AG04449 (cell line): Measurements from ENCODE around the gene ZNF599.

Experiments used
- CTCF ChIA-PET: fragments of 350-600 bp; formaldehyde crosslinking; extraction: SDS; loops from one replicate; lab custom pipeline; 2021; ENCODE audit warnings: antibody characterized with exemption; lab: Yijun Ruan, JAX
- POLR2A ChIA-PET: fragments of 400-600, 350-600 bp; formaldehyde crosslinking; extraction: SDS; loops from one replicate; lab custom pipeline; 2020; ENCODE audit warnings: antibody characterized with exemption, inconsistent platforms; lab: Yijun Ruan, JAX
- DNase-seq: peaks from one replicate; pipeline ENCODE4 v3.0.0-alpha.2; 2010; ENCODE audit warnings: low read depth, low spot score
- H3K4me3 ChIP-seq: 2 replicates; pipeline ENCODE4 v1.5.1; 2011; ENCODE audit warnings: low read depth, mild to moderate bottlenecking, control low read depth, low read length
- CTCF ChIP-seq: IDR thresholded peaks from one replicate; pipeline ENCODE4 v1.5.1; 2011; ENCODE audit warnings: mild to moderate bottlenecking, moderate library complexity, low read length, control low read depth, inconsistent platforms; ENCODE audit not compliant: insufficient read depth; ENCODE audit errors: missing control alignments

The ZNF599 gene

DNA sequence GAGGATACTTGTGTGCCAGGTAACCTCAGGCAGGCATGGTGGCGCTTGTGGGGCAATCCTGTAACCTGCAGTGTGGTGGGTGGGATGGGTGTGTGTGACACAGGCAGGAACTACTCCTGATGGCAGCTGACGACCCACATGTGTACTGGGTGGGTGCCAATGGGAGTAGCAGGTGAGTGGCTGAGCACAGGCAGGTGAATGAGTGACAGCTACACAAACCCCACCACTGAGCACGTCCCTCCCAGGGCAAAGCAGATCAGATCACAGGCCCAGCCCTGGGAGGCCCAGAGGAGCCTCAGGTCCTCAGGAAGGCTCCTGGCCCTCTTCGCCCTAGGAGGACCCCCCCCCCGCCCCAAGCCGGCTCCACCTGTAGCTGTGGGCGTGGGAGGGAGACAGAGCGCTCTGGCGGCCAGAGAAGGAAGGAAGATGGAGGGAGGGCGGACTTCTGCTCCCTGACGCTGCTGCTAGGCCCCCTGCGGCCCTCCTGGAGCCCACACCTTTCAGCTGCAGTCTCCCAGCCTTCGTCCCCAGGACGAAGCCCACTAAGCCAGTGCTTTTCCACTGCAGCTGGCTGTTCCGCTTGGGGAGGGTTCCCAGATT lies 40.3 kb downstream of the ZNF599 start:
- POLR2A ChIA-PET: no interaction called here
- no peak for TF ChIP-seq CTCF
- DNase-seq: no peak
- H3K4me3 ChIP-seq: peak overlapping the region; percentile 79
- CTCF ChIA-PET: no interaction called here

DNA sequence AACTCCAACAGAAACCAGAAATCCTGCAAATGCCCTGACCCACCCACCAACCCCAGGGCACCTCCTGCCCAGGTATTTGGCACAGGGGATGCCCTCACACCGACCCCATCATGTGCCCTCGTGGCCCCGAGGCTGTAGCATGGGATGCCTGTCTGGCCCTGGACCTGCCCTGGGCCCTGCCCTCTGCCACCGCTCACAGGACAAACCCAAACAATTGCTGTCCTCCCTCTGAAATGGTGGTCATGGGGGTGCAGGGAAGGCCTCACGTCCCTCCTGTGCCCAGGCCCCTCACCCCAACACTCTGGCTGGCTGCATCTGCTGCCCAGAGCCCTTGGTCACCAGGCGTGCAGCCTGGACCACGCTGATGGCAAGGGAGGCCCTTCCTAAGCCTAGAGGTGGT lies 41.1 kb downstream of the ZNF599 start:
- POLR2A ChIA-PET: no interaction called here
- H3K4me3 ChIP-seq: no peak overlapping the region
- no peak for TF ChIP-seq CTCF
- CTCF ChIA-PET: no interaction called here
- no peak for DNase-seq

DNA sequence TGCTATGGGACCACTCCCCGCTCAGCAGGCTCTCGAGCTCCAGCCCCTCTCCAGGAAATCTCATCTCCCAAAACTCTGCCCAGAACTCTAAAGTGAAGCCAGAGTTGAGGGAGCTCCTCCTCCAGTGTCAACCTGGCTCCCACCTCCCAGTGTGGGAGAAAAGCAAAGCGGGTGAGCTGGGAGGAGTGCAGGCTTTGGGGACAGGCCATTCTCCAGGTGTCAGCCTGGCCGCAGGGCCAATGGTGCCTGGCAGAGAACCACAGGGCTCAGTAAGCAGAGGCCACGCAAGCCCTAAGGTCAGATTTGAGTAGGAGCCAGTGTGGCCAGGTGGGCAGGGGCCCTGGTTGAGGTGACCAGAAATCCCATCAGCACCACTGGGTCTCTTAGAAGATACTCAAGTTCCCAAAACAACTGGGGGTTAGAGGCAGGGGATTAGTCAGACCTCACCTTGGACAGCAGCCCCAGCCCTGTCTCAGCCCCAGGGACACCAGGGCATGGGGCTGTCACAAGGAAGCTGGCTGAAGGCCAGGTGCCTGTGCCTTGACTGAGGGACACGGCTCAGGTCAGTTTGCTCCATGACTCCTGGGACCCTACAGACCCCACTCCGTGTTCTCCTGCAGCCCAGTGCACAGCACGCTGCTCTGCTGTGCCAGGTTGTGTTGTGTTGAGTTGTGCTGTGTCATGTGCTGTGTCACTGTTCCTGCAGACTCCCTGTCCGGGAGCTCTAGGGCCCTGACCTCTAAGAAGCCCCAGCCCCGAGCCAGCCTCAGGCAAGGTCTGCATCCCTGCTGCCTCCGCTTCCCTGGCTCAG lies 41.8 kb downstream of the ZNF599 start:
- no peak for DNase-seq
- POLR2A ChIA-PET: no interaction called here
- CTCF ChIA-PET: no interaction called here
- no peak for TF ChIP-seq CTCF
- no peak overlapping the region for H3K4me3 ChIP-seq

GRCh38 chr19:34725400-34725799 lies 47.6 kb downstream of the ZNF599 start:
- TF ChIP-seq CTCF: no peak
- H3K4me3 ChIP-seq: no peak overlapping the region
- POLR2A ChIA-PET: no interaction called here
- CTCF ChIA-PET: interaction anchor here (1.2 kb wide), 1 partner anchor 13 kb away, joined by 5 read pairs; no protein-coding TSS in a partner anchor
- no peak for DNase-seq

DNA sequence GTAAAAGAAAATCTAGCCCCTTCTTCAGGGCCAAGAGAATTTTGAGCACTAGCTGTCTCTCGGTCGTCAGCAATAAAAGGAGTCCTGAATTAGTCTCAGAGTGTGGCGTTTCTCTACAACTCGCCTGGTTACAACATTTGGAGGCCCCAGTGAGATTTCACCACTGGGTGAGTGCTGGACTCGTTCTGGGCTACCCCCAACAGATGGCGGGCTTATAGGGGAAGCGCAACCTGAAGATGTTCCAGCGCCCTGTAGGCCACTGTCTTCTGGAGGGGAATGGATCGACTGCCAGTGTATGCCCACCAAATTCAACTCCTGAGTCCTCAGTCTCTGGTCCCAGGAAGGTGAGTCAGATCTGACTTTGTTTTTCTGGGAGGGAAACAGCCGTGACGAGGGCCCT lies 50.7 kb downstream of the ZNF599 start:
- CTCF ChIA-PET: interaction anchor here (2.1 kb wide), 1 partner anchor 10 kb away, joined by 8 read pairs; no protein-coding TSS in a partner anchor
- TF ChIP-seq CTCF: no peak
- POLR2A ChIA-PET: no interaction called here
- no peak for DNase-seq
- H3K4me3 ChIP-seq: no peak overlapping the region

DNA sequence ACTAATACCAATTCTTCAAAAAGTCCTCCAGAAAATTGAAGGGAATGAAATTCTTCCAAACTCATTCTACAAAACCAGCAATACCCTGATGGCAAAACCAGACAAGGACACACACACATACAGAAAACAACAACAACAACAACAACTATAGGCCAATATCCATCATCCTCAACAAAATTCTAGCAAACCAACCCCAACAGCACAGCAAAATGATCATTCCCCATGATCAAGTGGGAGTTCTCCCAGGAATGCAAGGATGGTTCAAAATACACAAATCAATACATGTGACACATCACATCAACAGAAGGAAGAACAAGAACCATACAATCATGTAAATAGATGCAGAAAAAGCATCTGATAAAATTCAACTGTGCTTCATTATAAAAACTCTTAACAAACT lies 57.7 kb downstream of the ZNF599 start:
- CTCF ChIA-PET: interaction anchor here (6.1 kb wide), 1 partner anchor 76 kb away, joined by 81 read pairs; no protein-coding TSS in a partner anchor
- POLR2A ChIA-PET: no interaction called here
- TF ChIP-seq CTCF: no peak
- no peak for DNase-seq
- H3K4me3 ChIP-seq: no peak overlapping the region
